HCT116 (cell line): ENCODE results near the gene SLAMF7. TPM values are rescaled to one million over a fixed set of nuclear protein-coding genes. Genes with fewer than 3 reads are reported as not detected.

Experiments
- ATAC-seq: fragments of 200-7000 bp; cut with Tn5 transposase; 2 replicates; pipeline ENCODE4 v1.9.1; 2020; ENCODE audit warnings: mild to moderate bottlenecking, moderate library complexity
- BruUV-seq: library from RNA; stranded (reverse); fragments of 400-500 nt; replicated peaks from 2 replicates; lab custom pipeline; 2021; lab: Mats Ljungman, UMichigan
- CTCF ChIA-PET: fragments of 300-600 bp; sonication (Branson Sonifier 250); formaldehyde crosslinking; loops from one replicate; lab custom pipeline; 2021; ENCODE audit warnings: antibody characterized with exemption; lab: Charles Lee
- POLR2A ChIA-PET: fragments of 300-600, 350-600 bp; sonication (Branson Sonifier 250); formaldehyde crosslinking; loops from one replicate; lab custom pipeline; 2021; ENCODE audit warnings: antibody characterized with exemption; lab: Charles Lee
- RAD21 ChIA-PET, 2 experiments: fragments of 300-600 bp; sonication (Branson Sonifier 250); formaldehyde crosslinking; loops; one replicate each; lab custom pipeline; 2023; ENCODE audit warnings: low total read pairs in 2 of 2; ENCODE audit not compliant: uncharacterized antibody in 2 of 2, unreplicated experiment in 2 of 2, low non-redundant PET in 1 of 2; lab: Charles Lee
- DNase-seq: peaks from one replicate; pipeline ENCODE4 v3.0.0-alpha.2; 2010; ENCODE audit warnings: low read depth, low spot score
- H2AFZ ChIP-seq: fragments of 200-600 bp; shearing (Covaris generic), sonication (generic); 2 replicates; pipeline ENCODE4 v1.6.1; 2017; ENCODE audit warnings: low read depth, mixed run types, mixed read lengths, antibody characterized with exemption, low read length; ENCODE audit not compliant: poor library complexity, severe bottlenecking
- H3K27ac ChIP-seq: 2 replicates; pipeline ENCODE4 v1.5.1; 2012; ENCODE audit warnings: low read depth, low read length
- H3K27me3 ChIP-seq: fragments of 200-600 bp; sonication (generic); 2 replicates; pipeline ENCODE4 v1.6.1; 2016; ENCODE audit warnings: mixed run types, low read length, mixed read lengths; ENCODE audit not compliant: insufficient read depth
- H3K36me3 ChIP-seq, 2 experiments: fragments of 200-500 bp in 1 of 2; fragments of 200-600 bp in 1 of 2; sonication (Bioruptor generic) in 1 of 2; sonication (generic) in 1 of 2; 2 replicates each; pipeline versions ENCODE4 v1.5.1 to v1.6.1; 2014 to 2016; ENCODE audit warnings: low read length in 2 of 2, inconsistent platforms in 1 of 2, mixed read lengths in 1 of 2, mixed run types in 1 of 2; ENCODE audit not compliant: insufficient read depth in 2 of 2, control insufficient read depth in 1 of 2
- H3K4me1 ChIP-seq, 2 experiments: fragments of 200-600 bp in 1 of 2; sonication (generic) in 1 of 2; 2 replicates each; pipeline versions ENCODE4 v1.5.1 to v1.6.1; 2012 to 2017; ENCODE audit warnings: low read length in 2 of 2, inconsistent platforms in 1 of 2, mild to moderate bottlenecking in 1 of 2, mixed read lengths in 1 of 2, mixed run types in 1 of 2, moderate library complexity in 1 of 2; ENCODE audit not compliant: insufficient read depth in 2 of 2, control insufficient read depth in 1 of 2
- H3K4me2 ChIP-seq: fragments of 200-600 bp; sonication (generic); 2 replicates; pipeline ENCODE4 v1.6.1; 2017; ENCODE audit warnings: mixed run types, low read length, mixed read lengths
- H3K4me3 ChIP-seq, 2 experiments: fragments of 200-600 bp in 1 of 2; sonication (generic) in 1 of 2; replicated peaks in 1 of 2; 2 replicates each; pipeline ENCODE4 v1.5.1; 2011 to 2016; ENCODE audit warnings: low read length in 2 of 2, control low read depth in 1 of 2, low read depth in 1 of 2, mild to moderate bottlenecking in 1 of 2, mixed read lengths in 1 of 2, mixed run types in 1 of 2
- H3K79me2 ChIP-seq: fragments of 200-600 bp; sonication (generic); 2 replicates; pipeline ENCODE4 v1.6.1; 2017; ENCODE audit warnings: mild to moderate bottlenecking, mixed run types, low read length, moderate library complexity, mixed read lengths; ENCODE audit not compliant: insufficient read depth
- H3K9ac ChIP-seq: fragments of 200-600 bp; sonication (generic); 2 replicates; pipeline ENCODE4 v1.6.1; 2016; ENCODE audit warnings: low read length, mixed read lengths
- H3K9me2 ChIP-seq: fragments of 200-600 bp; sonication (generic), shearing (Covaris generic); 2 replicates; pipeline ENCODE4 v1.6.1; 2017; ENCODE audit warnings: mixed run types, mild to moderate bottlenecking, moderate library complexity; ENCODE audit not compliant: insufficient read depth
- H3K9me3 ChIP-seq, 2 experiments: fragments of 200-500 bp in 1 of 2; fragments of 200-600 bp in 1 of 2; sonication (Bioruptor generic) in 1 of 2; sonication (generic) in 1 of 2; 2 replicates each; pipeline ENCODE4 v1.6.1; 2014 to 2017; ENCODE audit warnings: low read length in 2 of 2, mixed read lengths in 2 of 2, inconsistent platforms in 1 of 2, low read depth in 1 of 2, mild to moderate bottlenecking in 1 of 2, mixed run types in 1 of 2, moderate library complexity in 1 of 2; ENCODE audit not compliant: control insufficient read depth in 1 of 2, insufficient read depth in 1 of 2
- H4K20me1 ChIP-seq: fragments of 200-600 bp; sonication (generic), shearing (Covaris generic); 2 replicates; pipeline ENCODE4 v1.6.1; 2017; ENCODE audit warnings: mixed run types, mild to moderate bottlenecking, moderate library complexity; ENCODE audit not compliant: insufficient read depth
- ATF3 ChIP-seq: IDR thresholded peaks from 2 replicates; pipeline ENCODE4 v1.6.1; 2012
- CBX3 ChIP-seq: IDR thresholded peaks from 2 replicates; pipeline ENCODE4 v1.6.1; 2012; ENCODE audit warnings: low read depth
- CTCF ChIP-seq, 3 experiments: fragments of 200-600 bp in 1 of 3; sonication (generic) in 1 of 3; IDR thresholded peaks in 2 of 3; conservative IDR thresholded peaks in 1 of 3; 2 replicates each; pipeline ENCODE4 v1.5.1; 2012 to 2017; ENCODE audit warnings: low read depth in 2 of 3, low read length in 2 of 3, antibody characterized with exemption in 1 of 3, borderline replicate concordance in 1 of 3, control low read depth in 1 of 3, mild to moderate bottlenecking in 1 of 3, mixed read lengths in 1 of 3, mixed run types in 1 of 3, moderate library complexity in 1 of 3; ENCODE audit not compliant: insufficient read depth in 1 of 3
- EGR1 ChIP-seq: IDR thresholded peaks from 2 replicates; pipeline ENCODE4 v1.6.1; 2012; ENCODE audit warnings: low read depth
- ELF1 ChIP-seq: IDR thresholded peaks from 2 replicates; pipeline ENCODE4 v1.6.1; 2012; ENCODE audit warnings: low read depth, borderline replicate concordance
- EZH2phosphoT487 ChIP-seq: fragments of 200-600 bp; IDR thresholded peaks from 2 replicates; pipeline ENCODE4 v1.6.1; 2018; ENCODE audit warnings: antibody characterized with exemption, borderline replicate concordance
- FOSL1 ChIP-seq: IDR thresholded peaks from 2 replicates; pipeline ENCODE4 v1.6.1; 2012; ENCODE audit warnings: low read depth
- POLR2A ChIP-seq: IDR thresholded peaks from 2 replicates; pipeline ENCODE4 v1.7.0; 2011; ENCODE audit warnings: borderline replicate concordance; ENCODE audit not compliant: insufficient read depth, insufficient read length; ENCODE audit errors: extremely low read depth
- RAD21 ChIP-seq: IDR thresholded peaks from 2 replicates; pipeline ENCODE4 v1.6.1; 2012; ENCODE audit warnings: low read depth, mild to moderate bottlenecking
- SP1 ChIP-seq: IDR thresholded peaks from 2 replicates; pipeline ENCODE4 v1.6.1; 2012; ENCODE audit warnings: low read depth
- ZBTB33 ChIP-seq: IDR thresholded peaks from 2 replicates; pipeline ENCODE4 v1.6.1; 2011; ENCODE audit warnings: mild to moderate bottlenecking, low read length, moderate library complexity; ENCODE audit not compliant: insufficient replicate concordance; ENCODE audit errors: extremely low read depth
- ZFX ChIP-seq: fragments of 450-650 bp; IDR thresholded peaks from 2 replicates; pipeline ENCODE4 v1.6.1; 2017
- intact Hi-C: fragments of 100-400 bp; cut with micrococcal nuclease; formaldehyde crosslinking; loops from 2 replicates; pipeline ENCODE4 v1.10.0; 2022
- total RNA-seq: library from RNA; stranded (reverse); gene quantifications from one replicate; pipeline ENCODE4 v1.2.1, GENCODE V29; 2021; ENCODE audit not compliant: unreplicated experiment

SLAMF7 gene
- total RNA-seq, 1 experiment from 2014 or later = 0.34 TPM

- Histone ChIP-seq H3K79me2 (no peaks in the 10 kb centered on the region), H3K36me3 (no peaks in the 10 kb centered on the region), H3K4me3 (no peak overlapping the region), H4K20me1 (no peaks in the 10 kb centered on the region), H3K27ac (no peak overlapping the region), H3K27me3 (no peaks in the 10 kb centered on the region), H3K9me2 (no peaks in the 10 kb centered on the region), H3K9me3 (no peaks in the 10 kb centered on the region), H2AFZ (no peak overlapping the region), H3K9ac (no peak overlapping the region), H3K4me1 (no peaks in the 10 kb centered on the region), H3K4me2 (no peak overlapping the region)
- intact Hi-C loops = no loop called here
- ChIA-PET POLR2A (no interaction called here), CTCF (no interaction called here), RAD21 (no interaction called here)
- DNase-seq (no peak), ATAC-seq (no peak)
- no TSS peak for BruUV-seq
- TF ChIP-seq ELF1 (no peak), EGR1 (no peak), FOSL1 (no peak), POLR2A (no peak), SP1 (no peak), ATF3 (no peak), RAD21 (no peak), ZFX (no peak), ZBTB33 (no peak), CBX3 (no peak), CTCF (IDR thresholded peaks at IDR 0.05 in 2 of 3, conservative IDR thresholded peaks at IDR 0.05 in 1 of 3; ENCODE audit: borderline replicate concordance in 1 of 3, insufficient read depth in 1 of 3, low read depth in 2 of 3, low read length in 2 of 3) (no peak), EZH2phosphoT487 (no peak)
These were observed 55.3 kb downstream of the SLAMF7 start for GRCh38 chr1:160794376-160794775.
